Stimulated activated CD8-positive, alpha-beta memory T cell treated with anti-CD3 and anti-CD28 coated beads, Interleukin-12 subunit alpha, Interleukin-12 subunit beta, amount 100 ng/mL, for 4 hours (primary cell): Measurements from ENCODE around the gene CTR9.

Experiments used
- DNase-seq: peaks from one replicate; pipeline ENCODE4 v3.0.0-alpha.2; 2020; ENCODE audit warnings: low read depth

CTR9 gene

DNA sequence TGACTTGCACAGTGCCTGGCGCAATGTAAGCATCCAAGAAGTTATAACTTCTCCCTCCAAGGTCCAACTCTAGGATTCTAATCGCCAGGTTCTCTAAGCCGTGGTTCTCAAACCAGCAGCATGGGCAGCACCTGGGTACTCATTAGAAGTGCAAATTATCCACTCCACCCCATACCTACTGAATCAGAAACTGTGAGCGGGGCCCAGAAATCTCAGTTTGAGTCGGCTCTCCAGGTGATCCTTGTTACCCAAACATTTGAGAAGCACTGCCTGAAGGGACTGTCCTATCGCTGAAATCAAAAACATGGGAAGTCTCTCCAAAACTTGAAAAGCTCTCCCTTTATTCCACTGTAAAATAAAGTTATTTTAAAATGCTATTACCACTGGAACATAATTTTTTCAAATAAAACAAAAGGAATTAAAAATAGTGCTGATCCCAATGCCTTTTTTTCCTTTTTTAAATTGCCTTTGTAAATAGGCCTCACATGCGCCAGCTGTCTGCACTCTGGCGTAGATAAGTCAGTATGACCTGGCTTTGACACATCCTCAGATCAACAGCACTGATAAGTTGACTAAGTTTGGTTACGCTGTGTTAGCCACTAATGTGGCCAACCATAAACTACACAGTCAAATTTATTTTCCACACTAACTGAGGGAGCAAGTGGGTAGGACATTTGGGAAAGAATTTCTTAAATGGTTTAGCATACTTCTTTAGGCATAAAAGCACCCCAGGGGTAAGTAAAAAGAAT lies 8.4 kb upstream of the CTR9 start:
- DNase-seq = no peak

DNA sequence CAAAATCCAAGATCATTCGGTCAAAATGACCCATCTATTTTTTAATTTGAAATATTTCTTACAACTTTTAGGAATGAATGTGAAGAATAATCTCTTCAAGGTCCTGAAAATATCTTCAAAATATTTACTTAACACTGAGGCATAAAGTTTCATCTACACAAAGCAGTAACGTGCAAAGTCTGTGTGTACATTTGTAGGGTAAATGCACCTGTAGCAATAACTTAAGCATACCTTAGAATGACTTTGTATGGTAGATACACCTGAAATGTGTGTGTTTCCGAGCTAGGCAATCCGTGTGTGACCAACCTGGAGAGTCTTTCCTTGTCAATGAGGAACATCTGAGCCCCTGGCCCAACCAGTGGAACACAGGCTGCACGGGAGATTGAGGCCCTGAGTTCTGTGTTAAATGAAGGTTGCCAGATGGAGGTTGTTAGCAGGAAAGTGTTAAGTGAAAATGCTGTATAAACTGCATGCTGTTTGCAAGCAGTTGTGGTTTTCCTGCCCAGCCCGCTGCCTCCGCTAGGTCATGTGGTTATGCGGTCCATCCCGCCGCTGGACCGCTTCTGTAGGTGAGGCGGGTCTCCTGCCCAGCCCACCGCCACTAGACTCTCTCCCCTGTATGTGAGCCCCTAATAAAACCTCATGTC lies 7.6 kb upstream of the CTR9 start:
- DNase-seq = no peak

DNA sequence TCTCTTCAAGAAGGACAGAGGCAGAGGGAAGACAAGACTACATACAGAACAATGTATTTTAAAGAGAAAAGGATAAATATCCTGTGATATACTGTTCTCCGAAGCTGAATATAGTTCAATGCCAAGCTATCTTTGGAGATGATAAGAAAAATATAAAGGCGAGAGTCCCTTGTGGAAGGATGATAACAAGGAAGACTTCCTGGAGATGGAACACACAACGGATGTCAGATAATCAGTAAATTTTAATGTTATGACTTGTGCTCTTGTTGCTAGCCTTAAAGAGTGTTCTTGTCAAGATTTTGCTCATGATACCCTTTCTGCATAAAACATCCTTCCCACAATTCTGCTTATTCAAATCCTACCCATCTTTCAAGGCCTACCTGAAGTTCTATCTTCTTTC lies 6.8 kb upstream of the CTR9 start:
- no peak for DNase-seq

- no peak for DNase-seq
Measured at GRCh38 chr11:10746871-10747270, 4.2 kb upstream of the CTR9 start.

DNA sequence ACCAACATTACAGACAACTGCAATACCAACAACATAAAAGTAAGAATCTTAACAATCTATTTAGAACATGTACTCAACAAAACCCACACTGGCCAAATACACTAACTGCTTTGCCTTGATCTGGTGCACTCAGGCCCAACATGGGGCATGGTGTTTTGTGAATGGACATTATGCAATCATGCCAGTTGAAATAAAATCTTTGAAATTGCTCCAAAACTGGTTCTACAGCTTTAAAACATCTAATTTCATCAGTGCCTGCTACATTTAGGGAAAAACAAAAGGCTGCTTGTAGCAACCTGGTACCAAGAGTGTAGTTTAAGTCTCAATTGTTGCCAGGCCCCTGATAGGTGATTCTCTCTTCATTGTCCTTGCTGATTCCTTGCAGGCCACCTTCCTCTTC lies 3.3 kb upstream of the CTR9 start:
- no peak for DNase-seq

GRCh38 chr11:10749476-10749875 lies 1.6 kb upstream of the CTR9 start:
- DNase-seq = no peak

GRCh38 chr11:10751581-10751940 lies 515 bp downstream of the CTR9 start:
- DNase-seq = no peak

DNA sequence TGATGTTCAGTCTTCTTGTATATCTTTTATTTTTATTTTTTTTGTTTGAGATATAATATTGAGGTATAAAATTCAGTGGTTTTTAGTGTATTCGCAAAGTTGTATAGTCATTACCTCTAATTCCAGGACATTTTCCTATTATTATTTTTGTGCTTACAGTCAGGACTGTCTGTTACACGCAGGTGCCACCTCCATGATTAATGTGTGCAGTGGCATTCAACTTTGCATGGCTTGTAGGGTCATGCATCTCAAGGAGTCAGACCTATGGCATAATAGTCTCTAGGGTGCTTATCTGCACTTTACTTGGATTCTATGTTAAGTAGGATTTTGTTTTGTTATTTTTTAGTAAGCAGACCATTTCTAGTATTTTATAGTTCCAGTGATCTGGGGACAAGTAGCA lies 1.0 kb downstream of the CTR9 start:
- no peak for DNase-seq

- no peak for DNase-seq
Measured at GRCh38 chr11:10752486-10752885, 1.4 kb downstream of the CTR9 start.

DNA sequence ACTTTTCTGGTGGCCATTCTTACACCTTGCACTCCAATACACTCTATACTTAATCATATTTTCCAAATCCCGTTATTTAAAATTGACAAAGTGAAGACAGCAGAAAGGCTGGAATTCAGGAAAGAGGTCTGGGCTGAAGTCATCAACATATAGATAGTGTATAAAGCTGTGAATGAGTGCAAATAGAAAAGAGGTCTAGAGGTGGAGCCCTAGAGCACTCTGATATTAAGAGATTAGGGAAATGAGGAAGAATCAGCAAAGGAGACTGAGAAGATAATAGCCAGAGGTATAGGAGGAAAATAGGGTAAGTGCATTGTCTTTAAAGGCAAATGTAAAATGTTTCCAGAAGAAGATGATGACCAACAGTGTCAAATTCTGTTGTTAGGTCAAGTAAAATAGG lies 7.9 kb downstream of the CTR9 start:
- no peak for DNase-seq

GRCh38 chr11:10761085-10761698 lies 10.1 kb downstream of the CTR9 start:
- DNase-seq = no peak

DNA sequence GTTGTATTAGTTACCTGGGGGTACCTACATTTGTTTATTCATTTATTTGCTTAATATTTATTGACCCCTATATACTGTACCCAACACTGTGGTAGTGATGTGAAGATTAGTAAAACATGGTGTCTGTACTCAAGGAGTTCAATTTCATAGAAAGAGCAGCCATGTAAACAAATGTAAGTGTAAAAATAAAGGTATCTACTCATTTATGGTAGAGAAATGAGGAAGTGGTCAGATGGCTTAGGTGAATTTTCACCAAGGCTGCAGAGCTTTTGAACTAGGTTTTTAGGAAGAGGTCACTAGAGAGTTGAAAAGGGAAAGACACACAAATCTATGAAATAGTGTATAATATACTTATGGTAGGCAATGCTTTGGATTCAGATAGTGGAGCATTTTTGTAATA lies 11.1 kb downstream of the CTR9 start:
- no peak for DNase-seq

DNA sequence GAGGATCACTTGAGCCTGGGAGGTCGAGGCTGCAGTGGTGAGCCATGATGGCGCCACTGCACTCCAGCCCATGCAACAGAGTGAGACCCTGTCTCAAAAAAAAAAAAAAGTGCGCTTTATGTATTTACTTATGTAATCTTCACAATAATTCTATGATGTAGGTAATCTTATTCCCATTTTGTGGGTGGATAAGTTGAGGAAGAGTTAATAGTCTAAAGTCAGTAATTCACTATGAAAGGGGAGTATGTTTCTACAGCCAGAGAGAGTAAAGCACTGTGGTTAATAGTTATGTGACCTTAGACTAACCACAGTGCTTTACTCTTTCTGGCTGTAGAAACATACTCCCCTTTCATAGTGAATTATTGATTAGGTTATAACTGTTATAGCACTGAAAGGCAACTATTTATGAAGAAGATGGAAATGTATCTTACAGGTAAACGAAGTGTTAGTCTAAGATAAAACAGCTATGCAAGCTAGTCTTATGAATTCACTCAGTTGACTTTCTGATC lies 11.9 kb downstream of the CTR9 start:
- DNase-seq = no peak

- DNase-seq = no peak
Measured at GRCh38 chr11:10763766-10764165, 12.7 kb downstream of the CTR9 start.

DNA sequence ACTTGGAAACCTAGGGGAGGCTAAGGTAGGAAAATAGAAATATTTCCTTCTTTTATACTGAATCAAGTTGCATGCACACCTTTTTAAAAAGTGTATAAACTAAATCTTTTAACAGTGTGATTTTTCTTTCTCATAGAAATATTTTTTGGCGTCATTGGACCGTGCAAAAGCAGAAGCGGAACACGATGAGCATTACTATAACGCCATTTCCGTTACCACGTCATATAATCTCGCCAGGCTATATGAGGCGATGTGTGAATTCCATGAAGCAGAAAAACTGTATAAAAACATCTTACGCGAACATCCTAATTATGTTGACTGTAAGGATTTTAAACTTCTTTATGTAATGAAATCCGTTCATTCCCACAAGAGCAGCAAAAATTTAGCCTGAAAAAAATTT lies 13.4 kb downstream of the CTR9 start:
- DNase-seq = no peak

DNA sequence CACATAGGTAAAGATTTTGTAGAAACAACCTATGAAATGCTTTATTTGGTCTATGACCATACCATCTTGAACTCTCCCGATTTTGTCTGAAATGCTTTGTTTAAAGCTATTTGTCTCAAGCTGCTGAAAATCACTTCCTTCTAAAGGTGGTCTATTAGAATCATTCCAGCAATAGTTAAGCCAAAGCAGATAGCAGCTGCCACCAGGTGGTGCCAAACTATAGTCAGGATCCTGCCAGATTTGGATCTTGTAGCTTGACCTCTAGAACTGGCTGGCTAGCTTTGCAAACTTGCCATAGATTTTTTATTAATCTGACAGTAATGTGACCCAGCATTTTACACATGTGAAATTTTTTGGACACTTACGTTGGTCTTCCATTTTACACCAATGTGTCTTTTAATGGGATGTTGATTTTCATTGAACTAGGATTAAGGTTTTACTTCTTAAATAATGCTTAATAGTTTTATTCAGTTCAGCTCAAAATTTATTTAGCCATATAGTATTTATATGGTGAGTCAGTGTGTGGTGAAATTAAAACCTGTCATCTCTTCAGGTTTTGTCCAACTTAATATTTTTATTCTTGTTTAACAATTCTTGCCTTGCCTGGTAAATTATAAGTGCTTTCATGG lies 19.7 kb downstream of the CTR9 start:
- DNase-seq = no peak

DNA sequence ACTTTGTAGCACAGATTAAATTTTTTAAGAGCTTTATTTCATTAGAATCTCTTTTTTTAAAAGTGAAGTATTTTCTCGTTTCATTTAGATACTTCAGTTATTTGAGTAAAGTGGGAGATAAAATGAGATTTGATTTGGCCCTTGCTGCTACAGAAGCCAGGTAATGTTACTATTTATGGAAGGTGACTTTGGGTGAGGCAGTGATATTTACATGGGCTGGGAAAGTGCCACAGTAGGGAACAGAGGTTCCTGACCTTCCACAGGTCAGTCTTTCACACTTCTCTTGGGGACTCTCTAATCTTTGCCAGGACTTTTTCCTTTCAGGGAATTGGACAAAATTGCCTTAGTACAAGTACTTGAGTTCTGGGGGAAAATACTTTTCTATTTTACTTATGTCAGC lies 20.4 kb downstream of the CTR9 start:
- DNase-seq = no peak

- DNase-seq = no peak
Measured at GRCh38 chr11:10774811-10775210, 23.8 kb downstream of the CTR9 start.

DNA sequence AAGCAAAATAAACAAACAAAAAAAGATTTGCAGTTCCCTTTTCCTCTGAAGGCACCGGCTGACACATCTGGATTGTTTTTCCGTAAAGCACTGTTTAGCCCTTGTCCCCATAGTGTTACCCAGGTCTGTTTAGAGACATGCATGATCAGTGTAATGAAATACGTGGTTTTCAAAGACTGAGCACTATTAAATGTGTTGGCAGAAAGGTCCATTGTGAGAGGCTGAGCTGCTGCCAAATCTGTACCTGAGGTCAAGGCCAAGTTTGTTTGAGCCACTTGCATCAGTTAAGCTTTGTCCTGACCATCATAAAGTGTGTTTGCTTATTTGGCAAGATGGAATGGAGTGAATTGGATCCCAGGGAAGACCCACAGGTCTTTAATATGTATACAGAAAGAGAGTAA lies 26.3 kb downstream of the CTR9 start:
- DNase-seq = no peak

DNA sequence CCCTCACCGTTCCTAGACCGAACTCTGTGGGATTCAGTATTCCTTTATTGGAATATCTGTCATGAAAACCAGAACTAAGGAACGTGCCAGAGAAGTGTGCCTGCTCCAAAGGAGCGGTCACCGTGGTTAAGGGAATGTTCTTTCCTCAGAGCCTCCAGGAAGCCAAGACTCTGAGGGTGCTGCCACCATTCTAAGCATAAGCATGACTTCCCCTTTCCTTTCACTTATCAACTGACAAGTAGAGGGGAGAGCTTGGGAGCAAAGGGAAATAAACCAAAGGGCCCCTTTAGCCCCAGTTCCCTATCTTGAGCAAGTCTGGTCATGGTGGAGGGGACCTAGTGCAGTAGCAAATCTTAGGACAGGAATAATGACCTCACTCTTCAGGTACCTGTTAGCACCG lies 26.8 kb downstream of the CTR9 start:
- DNase-seq = no peak

DNA sequence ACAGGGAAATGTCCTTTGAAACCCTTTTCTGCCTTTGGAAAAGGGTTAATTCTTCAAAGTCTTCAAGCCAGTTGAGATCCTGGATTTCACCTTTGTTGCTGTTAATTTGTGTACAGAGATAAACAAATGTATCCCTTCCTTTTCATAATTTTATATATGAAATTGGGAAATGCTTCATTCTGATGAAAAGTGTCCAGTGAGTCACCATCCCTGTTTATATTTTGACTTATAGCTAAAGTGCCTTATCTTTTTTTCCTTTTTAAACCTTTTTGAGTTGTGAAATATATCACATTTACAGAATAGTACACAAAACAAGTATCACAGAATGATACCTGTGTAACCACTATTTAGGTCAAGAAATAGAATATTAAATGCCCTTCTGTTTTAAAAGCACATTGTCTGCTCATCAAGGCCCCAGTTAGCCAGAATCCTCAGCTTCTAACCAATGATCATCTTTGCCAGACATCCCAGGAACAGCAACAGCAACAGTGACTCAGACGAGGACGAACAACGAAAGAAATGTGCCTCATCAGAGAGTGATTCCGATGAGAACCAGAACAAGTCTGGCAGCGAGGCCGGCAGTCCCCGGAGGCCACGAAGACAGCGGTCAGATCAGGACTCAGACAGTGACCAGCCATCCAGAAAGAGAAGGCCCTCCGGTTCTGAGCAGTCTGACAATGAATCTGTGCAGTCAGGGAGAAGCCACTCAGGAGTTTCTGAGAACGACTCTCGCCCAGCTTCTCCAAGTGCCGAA lies 27.3 kb downstream of the CTR9 start:
- DNase-seq = no peak

DNA sequence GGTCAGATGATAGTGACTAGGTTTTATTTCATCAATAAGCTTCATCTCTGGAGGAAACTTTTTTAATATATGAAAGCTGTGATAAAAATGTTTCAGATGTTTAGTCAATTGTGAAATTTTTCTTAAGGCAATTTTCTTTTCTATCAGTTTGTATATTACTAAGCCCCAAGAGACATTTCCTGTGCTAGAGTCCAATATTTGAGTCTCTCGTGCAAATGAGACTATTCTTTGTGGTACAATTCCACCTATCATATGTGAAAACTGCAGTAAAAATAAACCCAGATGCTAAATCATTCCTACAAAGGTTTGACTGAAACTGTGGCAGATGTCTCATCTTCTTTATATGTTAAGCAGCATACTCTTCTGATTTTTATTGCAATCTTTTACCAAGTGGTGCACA lies 28.0 kb downstream of the CTR9 start:
- DNase-seq = no peak
